SU-DHL-6 (cell line): ENCODE data around the gene TBC1D8.

ENCODE experiments used
- H2AFZ ChIP-seq: fragments of 200-600 bp; sonication (generic); 2 replicates; pipeline ENCODE4 v1.6.1; 2014; ENCODE audit warnings: low read depth, mild to moderate bottlenecking, moderate library complexity, mixed read lengths, antibody characterized with exemption, low read length; ENCODE audit not compliant: severe bottlenecking
- H3F3A ChIP-seq: fragments of 200-600 bp; shearing (Covaris generic); 2 replicates; pipeline ENCODE4 v1.6.0; 2016; ENCODE audit warnings: antibody characterized with exemption, mild to moderate bottlenecking; ENCODE audit not compliant: insufficient read depth
- H3K27ac ChIP-seq: fragments of 200-600 bp; sonication (generic); 2 replicates; pipeline ENCODE4 v1.5.1; 2016; ENCODE audit warnings: low read depth, mild to moderate bottlenecking, low read length, moderate library complexity, mixed read lengths
- H3K27me3 ChIP-seq: fragments of 200-600 bp; sonication (generic), shearing (Covaris generic); 2 replicates; pipeline ENCODE4 v1.6.0; 2014; ENCODE audit warnings: mild to moderate bottlenecking, low read length
- H3K36me3 ChIP-seq: fragments of 200-600 bp; sonication (generic); 2 replicates; pipeline ENCODE4 v1.6.1; 2014; ENCODE audit warnings: mild to moderate bottlenecking, low read length, mixed read lengths
- H3K4me2 ChIP-seq: fragments of 300-600, 200-600 bp; shearing (Covaris generic), sonication (generic); 2 replicates; pipeline ENCODE4 v1.6.0; 2014; ENCODE audit warnings: low read length, low read depth, mild to moderate bottlenecking; ENCODE audit not compliant: poor library complexity, severe bottlenecking
- H3K4me3 ChIP-seq: fragments of 200-600 bp; sonication (generic); 2 replicates; pipeline ENCODE4 v1.5.1; 2014; ENCODE audit warnings: antibody characterized with exemption, low read length, mild to moderate bottlenecking, mixed read lengths; ENCODE audit not compliant: insufficient read depth, poor library complexity, severe bottlenecking
- H3K79me2 ChIP-seq: fragments of 200-600 bp; sonication (generic); 2 replicates; pipeline ENCODE4 v1.6.1; 2014; ENCODE audit warnings: mild to moderate bottlenecking, low read length, moderate library complexity; ENCODE audit not compliant: insufficient read depth
- H3K9ac ChIP-seq: fragments of 200-600 bp; sonication (generic); 2 replicates; pipeline ENCODE4 v1.7.0; 2014; ENCODE audit warnings: mild to moderate bottlenecking, low read length
- H3K9me2 ChIP-seq: fragments of 200-600 bp; sonication (generic); replicated peaks from 2 replicates; pipeline ENCODE4 v1.6.1; 2014; ENCODE audit warnings: low read length; ENCODE audit not compliant: insufficient read depth
- H3K9me3 ChIP-seq: fragments of 200-600 bp; sonication (generic); 2 replicates; pipeline ENCODE4 v1.6.1; 2014; ENCODE audit warnings: low read length, mixed read lengths; ENCODE audit not compliant: insufficient read depth
- H4K20me1 ChIP-seq: fragments of 200-600 bp; sonication (generic); 2 replicates; pipeline ENCODE4 v1.6.1; 2014; ENCODE audit warnings: low read depth, mild to moderate bottlenecking, antibody characterized with exemption, low read length, moderate library complexity, mixed read lengths
- CTCF ChIP-seq: fragments of 200-600 bp; sonication (generic); IDR thresholded peaks from one replicate; pipeline ENCODE4 v1.5.1; 2017; ENCODE audit warnings: antibody characterized with exemption, mild to moderate bottlenecking, low read length, moderate library complexity; ENCODE audit not compliant: insufficient read depth, poor library complexity, severe bottlenecking
- EZH2phosphoT487 ChIP-seq: fragments of 200-600 bp; sonication (generic), shearing (Covaris generic); conservative IDR thresholded peaks from 2 replicates; pipeline ENCODE4 v1.6.1; 2018; ENCODE audit warnings: mild to moderate bottlenecking, antibody characterized with exemption, low read length, moderate library complexity, mixed read lengths

Gene TBC1D8

DNA sequence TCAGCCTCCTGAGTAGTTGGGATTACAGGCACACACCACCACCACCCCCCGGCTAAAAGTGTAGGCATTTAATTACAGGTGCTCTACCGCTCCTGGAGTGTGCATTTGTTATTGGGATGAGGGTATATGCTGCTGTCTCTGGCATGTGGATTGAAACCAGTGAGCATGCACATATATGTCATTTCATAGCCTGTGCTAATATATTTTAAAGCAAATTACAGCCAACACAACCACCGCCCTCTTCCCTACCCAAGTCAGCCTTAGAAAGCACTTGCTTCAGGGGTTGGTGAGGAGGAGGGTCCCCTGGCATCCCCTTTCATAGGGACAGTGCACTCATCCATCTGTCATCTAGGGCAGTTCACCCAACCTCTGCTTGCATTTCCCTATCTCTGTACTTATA is 10.5 kb upstream of the TBC1D8 start:
- Histone ChIP-seq H3K9me3 (no peaks in the 10 kb centered on the region), H3K9me2 (no peaks in the 10 kb centered on the region), H3F3A (no peaks in the 10 kb centered on the region), H3K36me3 (no peaks in the 10 kb centered on the region), H3K4me2 (no peak overlapping the region), H4K20me1 (no peaks in the 10 kb centered on the region), H3K4me3 (no peak overlapping the region), H3K9ac (no peak overlapping the region), H3K27ac (no peak overlapping the region), H2AFZ (no peak overlapping the region), H3K27me3 (no peaks in the 10 kb centered on the region), H3K79me2 (no peaks in the 10 kb centered on the region)
- TF ChIP-seq CTCF, result no peak

- no peak overlapping the region for H3K27ac ChIP-seq
- H3K9ac ChIP-seq, result no peak overlapping the region
- H3K9me2 ChIP-seq, result no peaks in the 10 kb centered on the region
- no peak overlapping the region for H3K4me3 ChIP-seq
- no peaks in the 10 kb centered on the region for H3K79me2 ChIP-seq
- no peaks in the 10 kb centered on the region for H3K9me3 ChIP-seq
- no peaks in the 10 kb centered on the region for H4K20me1 ChIP-seq
- H2AFZ ChIP-seq, result no peak overlapping the region
- TF ChIP-seq CTCF (no peak), EZH2phosphoT487 (no peak)
- no peak overlapping the region for H3K4me2 ChIP-seq
- H3K27me3 ChIP-seq, result no peaks in the 10 kb centered on the region
- no peaks in the 10 kb centered on the region for H3F3A ChIP-seq
- no peaks in the 10 kb centered on the region for H3K36me3 ChIP-seq
Observed at GRCh38 chr2:101160454-101160853, 9.3 kb upstream of the TBC1D8 start.

GRCh38 chr2:101159526-101159925 is 8.3 kb upstream of the TBC1D8 start:
- H3K36me3 ChIP-seq, result no peaks in the 10 kb centered on the region
- no peaks in the 10 kb centered on the region for H3K9me3 ChIP-seq
- H4K20me1 ChIP-seq, result no peaks in the 10 kb centered on the region
- H3K27me3 ChIP-seq, result no peaks in the 10 kb centered on the region
- no peak overlapping the region for H3K9ac ChIP-seq
- no peak overlapping the region for H3K27ac ChIP-seq
- no peaks in the 10 kb centered on the region for H3K9me2 ChIP-seq
- no peak overlapping the region for H3K4me2 ChIP-seq
- no peaks in the 10 kb centered on the region for H3F3A ChIP-seq
- no peak overlapping the region for H2AFZ ChIP-seq
- H3K79me2 ChIP-seq, result no peaks in the 10 kb centered on the region
- TF ChIP-seq EZH2phosphoT487 (no peak), CTCF (no peak)
- no peak overlapping the region for H3K4me3 ChIP-seq

DNA sequence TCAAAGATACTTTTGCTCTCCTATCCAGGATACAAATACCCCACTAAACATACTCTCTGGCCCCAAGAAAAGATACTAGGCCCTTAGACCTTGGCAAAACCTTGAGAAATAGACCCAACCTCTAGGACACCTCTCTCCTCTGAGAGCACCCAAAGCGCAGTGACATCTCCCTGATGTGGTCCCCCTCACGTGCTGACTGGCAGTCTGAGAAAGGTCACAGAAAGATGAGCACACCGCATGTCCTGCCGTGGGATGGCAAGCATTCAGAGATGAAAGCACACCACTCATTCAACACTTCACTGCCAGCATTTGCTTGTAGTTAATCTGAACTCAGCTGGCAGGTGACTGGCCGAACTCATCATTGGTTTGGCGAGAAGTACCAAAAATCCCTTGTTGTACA is 6.1 kb upstream of the TBC1D8 start:
- H2AFZ ChIP-seq, result no peak overlapping the region
- H3K27ac ChIP-seq, result no peak overlapping the region
- H3K4me3 ChIP-seq, result no peak overlapping the region
- no peak overlapping the region for H3K9ac ChIP-seq
- no peaks in the 10 kb centered on the region for H4K20me1 ChIP-seq
- H3K36me3 ChIP-seq, result no peaks in the 10 kb centered on the region
- no peaks in the 10 kb centered on the region for H3K79me2 ChIP-seq
- no peaks in the 10 kb centered on the region for H3F3A ChIP-seq
- no peaks in the 10 kb centered on the region for H3K9me3 ChIP-seq
- TF ChIP-seq CTCF (no peak), EZH2phosphoT487 (no peak)
- no peaks in the 10 kb centered on the region for H3K9me2 ChIP-seq
- H3K27me3 ChIP-seq, result no peaks in the 10 kb centered on the region
- H3K4me2 ChIP-seq, result no peak overlapping the region
